Kidney epithelial cell (primary cell): Measurements from ENCODE around the gene LMF1. TPM values are rescaled to one million over a fixed set of nuclear protein-coding genes. Genes with fewer than 3 reads are reported as not detected.

Source experiments
- DNase-seq: peaks from one replicate; pipeline ENCODE4 v3.0.0-alpha.2; 2010; ENCODE audit warnings: low read depth
- H3K27me3 ChIP-seq: 2 replicates; pipeline ENCODE4 v1.6.0; 2011; ENCODE audit warnings: low read length; ENCODE audit not compliant: control insufficient read depth, insufficient read depth
- H3K36me3 ChIP-seq: 2 replicates; pipeline ENCODE4 v1.5.1; 2011; ENCODE audit warnings: low read length; ENCODE audit not compliant: control insufficient read depth, insufficient read depth
- H3K4me3 ChIP-seq: 2 replicates; pipeline ENCODE4 v1.5.1; 2011; ENCODE audit warnings: low read depth, mild to moderate bottlenecking, control low read depth, low read length
- CTCF ChIP-seq: IDR thresholded peaks from 2 replicates; pipeline ENCODE4 v1.5.1; 2011; ENCODE audit warnings: mild to moderate bottlenecking, moderate library complexity, low read length, control low read depth, inconsistent platforms; ENCODE audit not compliant: insufficient read depth, poor library complexity, severe bottlenecking
- total RNA-seq: library from RNA; depleted of rRNA; stranded (reverse); fragments of >200 nt; gene quantifications from 2 replicates; pipeline ENCODE4 v1.2.3, GENCODE V29; 2015

Gene LMF1
- total RNA-seq, 1 donor from 2014 or later: 26.3 TPM

- no peak overlapping the region for H3K4me3 ChIP-seq
- H3K27me3 ChIP-seq: peaks cover 63% of the 10 kb centered on the region
- H3K36me3 ChIP-seq: no peaks in the 10 kb centered on the region
- no peak for DNase-seq
- TF ChIP-seq CTCF: no peak
Measured at GRCh38 chr16:1010815-1011214, 40.0 kb upstream of the LMF1 start.

- no peak for DNase-seq
- peaks cover 68% of the 10 kb centered on the region for H3K27me3 ChIP-seq
- no peaks in the 10 kb centered on the region for H3K36me3 ChIP-seq
- TF ChIP-seq CTCF: no peak
- H3K4me3 ChIP-seq: no peak overlapping the region
Measured at GRCh38 chr16:1010251-1010650, 39.5 kb upstream of the LMF1 start.

GRCh38 chr16:1009358-1010150, 38.8 kb upstream of the LMF1 start:
- TF ChIP-seq CTCF: no peak
- no peak overlapping the region for H3K4me3 ChIP-seq
- no peak for DNase-seq
- H3K27me3 ChIP-seq: peaks cover 67% of the 10 kb centered on the region
- H3K36me3 ChIP-seq: no peaks in the 10 kb centered on the region

- peaks cover 59% of the 10 kb centered on the region for H3K27me3 ChIP-seq
- no peak for TF ChIP-seq CTCF
Measured at GRCh38 chr16:1008085-1008484, 37.3 kb upstream of the LMF1 start.

DNA sequence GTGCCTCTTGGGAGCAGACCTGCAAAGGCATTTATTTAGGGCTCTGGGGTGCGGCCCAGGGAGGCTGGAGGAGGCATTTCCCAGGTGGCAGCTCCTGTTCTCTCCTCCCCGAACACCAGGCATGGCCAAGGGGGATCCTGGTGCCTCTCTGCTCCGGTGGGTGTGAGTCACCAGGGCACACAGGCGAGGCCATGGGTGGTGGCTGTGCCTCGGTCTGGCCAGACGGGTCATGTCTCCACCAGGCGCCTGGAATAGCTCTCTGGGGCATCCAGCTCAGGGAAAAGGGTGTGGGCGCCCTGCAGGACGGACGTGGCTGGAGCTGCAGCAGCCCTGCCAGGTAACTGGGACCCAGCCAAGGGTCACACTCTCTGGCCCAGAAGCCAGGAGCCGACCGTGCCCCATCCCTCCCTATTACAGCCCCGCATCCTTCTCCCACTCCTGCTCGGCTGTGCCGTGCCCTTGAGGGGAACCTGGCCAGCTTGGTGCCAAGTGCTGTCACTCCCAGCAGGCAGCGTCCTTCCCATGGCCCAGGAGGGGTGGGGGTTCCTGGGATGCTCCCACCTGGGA, 36.6 kb upstream of the LMF1 start:
- Histone ChIP-seq H3K27me3 (peaks cover 56% of the 10 kb centered on the region), H3K36me3 (no peaks in the 10 kb centered on the region), H3K4me3 (no peak overlapping the region)
- no peak for DNase-seq
- TF ChIP-seq CTCF: no peak

More at GRCh38 chr16:1008085-1008484, 37.3 kb upstream of the LMF1 start:
- H3K36me3 ChIP-seq: no peaks in the 10 kb centered on the region
- no peak for DNase-seq
- H3K4me3 ChIP-seq: no peak overlapping the region
